Activated CD8-positive, alpha-beta memory T cell treated with anti-CD3 and anti-CD28 coated beads for 36 hours (primary cell): ENCODE data around the gene BCL2. TPM values are rescaled to one million over a fixed set of nuclear protein-coding genes. Genes with fewer than 3 reads are reported as not detected.

Experiments
- CTCF ChIA-PET: fragments of 350-600 bp; sonication (Branson Sonifier 250); formaldehyde crosslinking; loops from one replicate; lab custom pipeline; 2021; ENCODE audit warnings: antibody characterized with exemption; lab: Charles Lee
- POLR2A ChIA-PET: fragments of 350-600 bp; sonication (Branson Sonifier 250); formaldehyde crosslinking; loops from one replicate; lab custom pipeline; 2021; ENCODE audit warnings: antibody characterized with exemption; lab: Charles Lee
- total RNA-seq, 2 experiments: library from RNA; stranded (reverse); gene quantifications; one replicate each; pipeline ENCODE4 v1.2.3, GENCODE V29; 2021

The BCL2 gene
- total RNA-seq, 2 experiments from 2014 or later = 74.9 to 75.7 TPM

GRCh38 chr18:63336366-63337099, 17.0 kb upstream of the BCL2 start:
- CTCF ChIA-PET = interaction anchor here (0.6 kb wide), 2 partner anchors 38 to 233 kb away, joined by 3 to 4 read pairs; no protein-coding TSS in a partner anchor
- POLR2A ChIA-PET = no interaction called here

GRCh38 chr18:63331105-63331504, 11.5 kb upstream of the BCL2 start:
- ChIA-PET CTCF (no interaction called here), POLR2A (no interaction called here)

- ChIA-PET POLR2A (no interaction called here), CTCF (no interaction called here)
These were observed 10.0 kb upstream of the BCL2 start for GRCh38 chr18:63329431-63330145.

- POLR2A ChIA-PET = no interaction called here
These were observed 6.4 kb upstream of the BCL2 start for GRCh38 chr18:63326011-63326410.

GRCh38 chr18:63325086-63325686, 5.6 kb upstream of the BCL2 start:
- CTCF ChIA-PET = interaction anchor here (2.1 kb wide), 1 partner anchor 14 kb away, joined by 7 read pairs; no protein-coding TSS in a partner anchor
- POLR2A ChIA-PET = no interaction called here

More at GRCh38 chr18:63326011-63326410, 6.4 kb upstream of the BCL2 start:
- CTCF ChIA-PET = interaction anchor here (0.7 to 2.6 kb wide), 3 partner anchors 13 to 310 kb away, joined by 3 to 7 read pairs (median 7); no protein-coding TSS in a partner anchor

GRCh38 chr18:63322908-63323634, 3.5 kb upstream of the BCL2 start:
- POLR2A ChIA-PET = interaction anchor here (1.3 kb wide), 1 partner anchor 168 kb away, joined by 4 read pairs; no protein-coding TSS in a partner anchor
- CTCF ChIA-PET = interaction anchor here (0.7 to 3.3 kb wide), 18 partner anchors 10 to 341 kb away, joined by 3 to 22 read pairs (median 4); no protein-coding TSS in a partner anchor

GRCh38 chr18:63322206-63322605, 2.6 kb upstream of the BCL2 start:
- CTCF ChIA-PET = interaction anchor here (0.6 to 3.3 kb wide), 19 partner anchors 11 to 340 kb away, joined by 3 to 22 read pairs (median 3); no protein-coding TSS in a partner anchor

GRCh38 chr18:63321291-63321690, 1.7 kb upstream of the BCL2 start:
- ChIA-PET CTCF (interaction anchor here (1.0 to 3.3 kb wide), 4 partner anchors 190 to 304 kb away, joined by 3 to 22 read pairs (median 9); no protein-coding TSS in a partner anchor), POLR2A (interaction anchor here (0.6 to 0.7 kb wide), 2 partner anchors 121 to 566 kb away, joined by 3 read pairs; no protein-coding TSS in a partner anchor)

More at GRCh38 chr18:63322206-63322605, 2.6 kb upstream of the BCL2 start:
- POLR2A ChIA-PET = interaction anchor here (0.7 to 1.3 kb wide), 2 partner anchors 98 to 167 kb away, joined by 4 read pairs; no protein-coding TSS in a partner anchor

- ChIA-PET POLR2A (interaction anchor here (0.6 to 0.7 kb wide), 2 partner anchors 121 to 566 kb away, joined by 3 read pairs; no protein-coding TSS in a partner anchor), CTCF (interaction anchor here (0.5 kb wide), 1 partner anchor 9 kb away, joined by 3 read pairs; no protein-coding TSS in a partner anchor)
These were observed 1.4 kb upstream of the BCL2 start for GRCh38 chr18:63320975-63321265.

GRCh38 chr18:63320123-63320974, 780 bp upstream of the BCL2 start:
- ChIA-PET POLR2A (interaction anchor here (0.6 to 3.2 kb wide), 9 partner anchors 21 to 566 kb away, joined by 3 to 12 read pairs (median 4); no protein-coding TSS in a partner anchor), CTCF (interaction anchor here (0.5 to 3.6 kb wide), 4 partner anchors 10 to 166 kb away, joined by 3 to 34 read pairs (median 13); no protein-coding TSS in a partner anchor)

GRCh38 chr18:63318889-63319382, 633 bp downstream of the BCL2 start:
- POLR2A ChIA-PET = interaction anchor here (0.7 to 3.2 kb wide), 12 partner anchors 16 to 180 kb away, joined by 3 to 12 read pairs (median 4); no protein-coding TSS in a partner anchor
- CTCF ChIA-PET = interaction anchor here (1.1 to 3.6 kb wide), 19 partner anchors 11 to 299 kb away, joined by 3 to 34 read pairs (median 5); no protein-coding TSS in a partner anchor

GRCh38 chr18:63317982-63318888, 1.3 kb downstream of the BCL2 start:
- POLR2A ChIA-PET = interaction anchor here (0.5 to 3.2 kb wide), 13 partner anchors 17 to 179 kb away, joined by 3 to 13 read pairs (median 5); no protein-coding TSS in a partner anchor
- CTCF ChIA-PET = interaction anchor here (0.6 to 3.6 kb wide), 40 partner anchors 9 to 303 kb away, joined by 3 to 34 read pairs (median 4); no protein-coding TSS in a partner anchor

GRCh38 chr18:63317556-63317946, 2.0 kb downstream of the BCL2 start:
- CTCF ChIA-PET = interaction anchor here (0.9 to 3.6 kb wide), 33 partner anchors 10 to 301 kb away, joined by 3 to 34 read pairs (median 5); no protein-coding TSS in a partner anchor
- POLR2A ChIA-PET = interaction anchor here (0.6 to 3.2 kb wide), 9 partner anchors 16 to 162 kb away, joined by 3 to 13 read pairs (median 6); no protein-coding TSS in a partner anchor

GRCh38 chr18:63316612-63317555, 2.7 kb downstream of the BCL2 start:
- POLR2A ChIA-PET = interaction anchor here (1.3 to 3.2 kb wide), 5 partner anchors 15 to 158 kb away, joined by 5 to 12 read pairs (median 10); no protein-coding TSS in a partner anchor
- CTCF ChIA-PET = interaction anchor here (0.9 to 3.6 kb wide), 17 partner anchors 9 to 301 kb away, joined by 3 to 34 read pairs (median 5); no protein-coding TSS in a partner anchor
